HCT116 (cell line): ENCODE data around the gene FAM171A1. TPM values are rescaled to one million over a fixed set of nuclear protein-coding genes. Genes with fewer than 3 reads are reported as not detected.

Source experiments
- ATAC-seq: fragments of 200-7000 bp; cut with Tn5 transposase; 2 replicates; pipeline ENCODE4 v1.9.1; 2020; ENCODE audit warnings: mild to moderate bottlenecking, moderate library complexity
- Bru-seq: library from RNA; stranded (reverse); fragments of 400-500 nt; gene quantifications from one replicate; lab custom pipeline; 2021; lab: Mats Ljungman, UMichigan
- BruChase-seq, 2 experiments: library from RNA; stranded (reverse); fragments of 400-500 nt; gene quantifications; one replicate each; lab custom pipeline; 2021; lab: Mats Ljungman, UMichigan
- BruUV-seq: library from RNA; stranded (reverse); fragments of 400-500 nt; replicated peaks from 2 replicates; lab custom pipeline; 2021; lab: Mats Ljungman, UMichigan
- CTCF ChIA-PET: fragments of 300-600 bp; sonication (Branson Sonifier 250); formaldehyde crosslinking; loops from one replicate; lab custom pipeline; 2021; ENCODE audit warnings: antibody characterized with exemption; lab: Charles Lee
- POLR2A ChIA-PET: fragments of 300-600, 350-600 bp; sonication (Branson Sonifier 250); formaldehyde crosslinking; loops from one replicate; lab custom pipeline; 2021; ENCODE audit warnings: antibody characterized with exemption; lab: Charles Lee
- RAD21 ChIA-PET, 2 experiments: fragments of 300-600 bp; sonication (Branson Sonifier 250); formaldehyde crosslinking; loops; one replicate each; lab custom pipeline; 2023; ENCODE audit warnings: low total read pairs in 2 of 2; ENCODE audit not compliant: uncharacterized antibody in 2 of 2, unreplicated experiment in 2 of 2, low non-redundant PET in 1 of 2; lab: Charles Lee
- DNase-seq: peaks from one replicate; pipeline ENCODE4 v3.0.0-alpha.2; 2010; ENCODE audit warnings: low read depth, low spot score
- H2AFZ ChIP-seq: fragments of 200-600 bp; shearing (Covaris generic), sonication (generic); 2 replicates; pipeline ENCODE4 v1.6.1; 2017; ENCODE audit warnings: low read depth, mixed run types, mixed read lengths, antibody characterized with exemption, low read length; ENCODE audit not compliant: poor library complexity, severe bottlenecking
- H3K27ac ChIP-seq: 2 replicates; pipeline ENCODE4 v1.5.1; 2012; ENCODE audit warnings: low read depth, low read length
- H3K27me3 ChIP-seq: fragments of 200-600 bp; sonication (generic); 2 replicates; pipeline ENCODE4 v1.6.1; 2016; ENCODE audit warnings: mixed run types, low read length, mixed read lengths; ENCODE audit not compliant: insufficient read depth
- H3K36me3 ChIP-seq, 2 experiments: fragments of 200-500 bp in 1 of 2; fragments of 200-600 bp in 1 of 2; sonication (Bioruptor generic) in 1 of 2; sonication (generic) in 1 of 2; 2 replicates each; pipeline versions ENCODE4 v1.5.1 to v1.6.1; 2014 to 2016; ENCODE audit warnings: low read length in 2 of 2, inconsistent platforms in 1 of 2, mixed read lengths in 1 of 2, mixed run types in 1 of 2; ENCODE audit not compliant: insufficient read depth in 2 of 2, control insufficient read depth in 1 of 2
- H3K4me1 ChIP-seq, 2 experiments: fragments of 200-600 bp in 1 of 2; sonication (generic) in 1 of 2; 2 replicates each; pipeline versions ENCODE4 v1.5.1 to v1.6.1; 2012 to 2017; ENCODE audit warnings: low read length in 2 of 2, inconsistent platforms in 1 of 2, mild to moderate bottlenecking in 1 of 2, mixed read lengths in 1 of 2, mixed run types in 1 of 2, moderate library complexity in 1 of 2; ENCODE audit not compliant: insufficient read depth in 2 of 2, control insufficient read depth in 1 of 2
- H3K4me2 ChIP-seq: fragments of 200-600 bp; sonication (generic); 2 replicates; pipeline ENCODE4 v1.6.1; 2017; ENCODE audit warnings: mixed run types, low read length, mixed read lengths
- H3K4me3 ChIP-seq, 2 experiments: fragments of 200-600 bp in 1 of 2; sonication (generic) in 1 of 2; replicated peaks in 1 of 2; 2 replicates each; pipeline ENCODE4 v1.5.1; 2011 to 2016; ENCODE audit warnings: low read length in 2 of 2, control low read depth in 1 of 2, low read depth in 1 of 2, mild to moderate bottlenecking in 1 of 2, mixed read lengths in 1 of 2, mixed run types in 1 of 2
- H3K79me2 ChIP-seq: fragments of 200-600 bp; sonication (generic); 2 replicates; pipeline ENCODE4 v1.6.1; 2017; ENCODE audit warnings: mild to moderate bottlenecking, mixed run types, low read length, moderate library complexity, mixed read lengths; ENCODE audit not compliant: insufficient read depth
- H3K9ac ChIP-seq: fragments of 200-600 bp; sonication (generic); 2 replicates; pipeline ENCODE4 v1.6.1; 2016; ENCODE audit warnings: low read length, mixed read lengths
- H3K9me2 ChIP-seq: fragments of 200-600 bp; sonication (generic), shearing (Covaris generic); 2 replicates; pipeline ENCODE4 v1.6.1; 2017; ENCODE audit warnings: mixed run types, mild to moderate bottlenecking, moderate library complexity; ENCODE audit not compliant: insufficient read depth
- H3K9me3 ChIP-seq, 2 experiments: fragments of 200-500 bp in 1 of 2; fragments of 200-600 bp in 1 of 2; sonication (Bioruptor generic) in 1 of 2; sonication (generic) in 1 of 2; 2 replicates each; pipeline ENCODE4 v1.6.1; 2014 to 2017; ENCODE audit warnings: low read length in 2 of 2, mixed read lengths in 2 of 2, inconsistent platforms in 1 of 2, low read depth in 1 of 2, mild to moderate bottlenecking in 1 of 2, mixed run types in 1 of 2, moderate library complexity in 1 of 2; ENCODE audit not compliant: control insufficient read depth in 1 of 2, insufficient read depth in 1 of 2
- H4K20me1 ChIP-seq: fragments of 200-600 bp; sonication (generic), shearing (Covaris generic); 2 replicates; pipeline ENCODE4 v1.6.1; 2017; ENCODE audit warnings: mixed run types, mild to moderate bottlenecking, moderate library complexity; ENCODE audit not compliant: insufficient read depth
- FOSL1 ChIP-seq: IDR thresholded peaks from 2 replicates; pipeline ENCODE4 v1.6.1; 2012; ENCODE audit warnings: low read depth
- RAD21 ChIP-seq: IDR thresholded peaks from 2 replicates; pipeline ENCODE4 v1.6.1; 2012; ENCODE audit warnings: low read depth, mild to moderate bottlenecking
- SIN3A ChIP-seq: IDR thresholded peaks from 2 replicates; pipeline ENCODE4 v1.6.1; 2012; ENCODE audit warnings: low read depth
- SP1 ChIP-seq: IDR thresholded peaks from 2 replicates; pipeline ENCODE4 v1.6.1; 2012; ENCODE audit warnings: low read depth
- SRF ChIP-seq: IDR thresholded peaks from 2 replicates; pipeline ENCODE4 v1.6.1; 2012; ENCODE audit warnings: low read depth
- TCF7L2 ChIP-seq: IDR thresholded peaks from 2 replicates; pipeline ENCODE4 v1.7.0; 2011; ENCODE audit warnings: borderline replicate concordance, inconsistent platforms; ENCODE audit not compliant: insufficient read depth, insufficient read length; ENCODE audit errors: extremely low read depth
- YY1 ChIP-seq: IDR thresholded peaks from 2 replicates; pipeline ENCODE4 v1.6.1; 2011; ENCODE audit warnings: low read length, low read depth, moderate library complexity, mild to moderate bottlenecking; ENCODE audit not compliant: insufficient replicate concordance; ENCODE audit errors: extremely low read depth
- ZFX ChIP-seq: fragments of 450-650 bp; IDR thresholded peaks from 2 replicates; pipeline ENCODE4 v1.6.1; 2017
- intact Hi-C: fragments of 100-400 bp; cut with micrococcal nuclease; formaldehyde crosslinking; loops from 2 replicates; pipeline ENCODE4 v1.10.0; 2022
- long read RNA-seq: library from polyadenylated mRNA; unstranded; transcript quantifications from one replicate; pipeline ENCODE4 v2.0.0, GENCODE V29; 2021; ENCODE audit not compliant: unreplicated experiment
- polyA plus RNA-seq: library from polyadenylated mRNA; unstranded; fragments of >200 nt; gene quantifications from 2 replicates; pipeline ENCODE4 v1.2.1, GENCODE V29; 2012; ENCODE audit warnings: missing spikeins
- total RNA-seq: library from RNA; stranded (reverse); gene quantifications from one replicate; pipeline ENCODE4 v1.2.1, GENCODE V29; 2021; ENCODE audit not compliant: unreplicated experiment
- TF ChIP-seq, protein P1 (sequence below), 3 experiments: fragments of 200-600 bp in 1 of 3; sonication (generic) in 1 of 3; IDR thresholded peaks in 2 of 3; conservative IDR thresholded peaks in 1 of 3; 2 replicates each; pipeline ENCODE4 v1.5.1; 2012 to 2017; ENCODE audit warnings: low read depth in 2 of 3, low read length in 2 of 3, antibody characterized with exemption in 1 of 3, borderline replicate concordance in 1 of 3, control low read depth in 1 of 3, mild to moderate bottlenecking in 1 of 3, mixed read lengths in 1 of 3, mixed run types in 1 of 3, moderate library complexity in 1 of 3; ENCODE audit not compliant: insufficient read depth in 1 of 3

FAM171A1 gene
- total RNA-seq (32.5 TPM), Bru-seq, nascent RNA (percentile 66 among the genes with signal in this experiment), BruChase-seq, experiment 1, labeled RNA remaining after a 6-hour chase (percentile 62 among the genes with signal in this experiment), BruChase-seq, experiment 2, labeled RNA remaining after a 2-hour chase (percentile 56 among the genes with signal in this experiment)
- 19.9 and 22.7 TPM in 2 replicates for polyA plus RNA-seq
- long read RNA-seq, transcript FAM171A1-201 (8 exons, 3,952 nt): major isoform, 28 of 91 reads
- long read RNA-seq, partial matches to known transcripts: 15 of 91 reads
- long read RNA-seq, other reads (novel, unspliced or antisense): 48 of 91 reads

DNA sequence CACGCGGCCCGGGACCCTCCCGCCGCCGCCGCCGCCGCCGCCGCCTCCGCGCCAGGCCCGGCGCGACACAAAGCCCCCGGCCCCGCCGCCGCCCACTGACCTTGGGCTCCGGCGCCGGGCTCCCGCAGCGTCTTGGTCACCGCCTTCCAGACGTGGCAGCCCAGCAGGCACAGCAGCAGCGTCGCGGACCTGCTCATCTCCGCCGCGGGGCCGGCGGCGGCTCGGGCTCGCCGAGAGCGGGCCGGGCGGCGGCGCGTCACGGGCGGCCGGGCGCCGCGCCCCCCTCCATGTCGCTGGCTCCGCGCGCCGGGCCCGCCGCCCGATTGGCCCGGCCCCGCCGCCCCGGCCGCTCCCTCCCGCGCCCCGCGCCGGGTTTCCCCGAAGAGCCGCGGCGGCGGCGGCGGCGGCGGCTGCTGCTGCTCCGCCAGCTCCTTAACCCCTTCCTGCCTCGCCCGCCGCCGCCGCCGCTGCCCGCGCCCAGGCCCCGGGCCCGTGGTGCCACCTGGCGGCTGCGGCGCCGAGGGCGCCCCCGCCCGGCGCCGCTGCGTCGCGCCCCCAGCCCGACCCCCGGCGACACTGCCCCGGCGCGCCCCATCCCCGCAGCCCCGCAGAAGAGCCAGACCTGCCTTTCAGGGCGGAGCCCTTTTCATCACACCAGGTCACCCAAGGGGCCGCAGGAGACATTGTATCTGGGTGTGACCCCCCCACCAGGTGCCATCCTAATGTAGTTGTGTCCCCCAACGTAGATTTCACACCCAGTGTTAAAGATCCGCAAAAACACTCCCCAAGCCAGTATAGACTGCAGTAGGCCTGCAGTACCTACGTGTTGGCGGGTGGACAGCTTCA, at the start of gene FAM171A1:
FAM171A1 (minus strand) TSS at position 434 of the 846 bp plus-strand sequence; CDS start at position 197, 237 bp downstream.
- Histone ChIP-seq H2AFZ (peak within 1 kb of the TSS; percentile 77), H3K4me2 (peak within 1 kb of the TSS; percentile 87), H3K4me3 (peak within 1 kb of the TSS; percentile 53 to 63), H3K27me3 (no peaks in the 10 kb centered on the region), H3K9ac (peak within 1 kb of the TSS; percentile 72), H3K9me2 (no peaks in the 10 kb centered on the region), H3K79me2 (peaks cover 38% of the 10 kb centered on the region), H4K20me1 (no peaks in the 10 kb centered on the region), H3K36me3 (no peaks in the 10 kb centered on the region), H3K4me1 (peaks cover 6 to 17% of the 10 kb centered on the region in 2 experiments; a peak in 3 of 4 replicates), H3K9me3 (no peaks in the 10 kb centered on the region), H3K27ac (peak within 1 kb of the TSS; percentile 56; the same call in 1 of the 2 replicates)
- ChIA-PET POLR2A (no interaction called here), CTCF (interaction anchor here (0.8 to 1.3 kb wide), 2 partner anchors 160 to 229 kb away, joined by 3 read pairs; no protein-coding TSS in a partner anchor), RAD21 (no interaction called here)
- no peak for DNase-seq
- BruUV-seq: no TSS peak
- peak; percentile 82 for ATAC-seq
- TF ChIP-seq, protein P1, sequence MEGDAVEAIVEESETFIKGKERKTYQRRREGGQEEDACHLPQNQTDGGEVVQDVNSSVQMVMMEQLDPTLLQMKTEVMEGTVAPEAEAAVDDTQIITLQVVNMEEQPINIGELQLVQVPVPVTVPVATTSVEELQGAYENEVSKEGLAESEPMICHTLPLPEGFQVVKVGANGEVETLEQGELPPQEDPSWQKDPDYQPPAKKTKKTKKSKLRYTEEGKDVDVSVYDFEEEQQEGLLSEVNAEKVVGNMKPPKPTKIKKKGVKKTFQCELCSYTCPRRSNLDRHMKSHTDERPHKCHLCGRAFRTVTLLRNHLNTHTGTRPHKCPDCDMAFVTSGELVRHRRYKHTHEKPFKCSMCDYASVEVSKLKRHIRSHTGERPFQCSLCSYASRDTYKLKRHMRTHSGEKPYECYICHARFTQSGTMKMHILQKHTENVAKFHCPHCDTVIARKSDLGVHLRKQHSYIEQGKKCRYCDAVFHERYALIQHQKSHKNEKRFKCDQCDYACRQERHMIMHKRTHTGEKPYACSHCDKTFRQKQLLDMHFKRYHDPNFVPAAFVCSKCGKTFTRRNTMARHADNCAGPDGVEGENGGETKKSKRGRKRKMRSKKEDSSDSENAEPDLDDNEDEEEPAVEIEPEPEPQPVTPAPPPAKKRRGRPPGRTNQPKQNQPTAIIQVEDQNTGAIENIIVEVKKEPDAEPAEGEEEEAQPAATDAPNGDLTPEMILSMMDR (IDR thresholded peaks at IDR 0.05 in 2 of 3, conservative IDR thresholded peaks at IDR 0.05 in 1 of 3; ENCODE audit: borderline replicate concordance in 1 of 3, insufficient read depth in 1 of 3, low read depth in 2 of 3, low read length in 2 of 3): peak; percentile 1 to 26 (median 10); a peak in 1 of 6 replicates
- no peak for TF ChIP-seq SRF
- TF ChIP-seq SP1: no peak
- no peak for TF ChIP-seq TCF7L2
- TF ChIP-seq ZFX: peak; percentile 78
- no peak for TF ChIP-seq FOSL1
- TF ChIP-seq YY1: no peak
- no peak for TF ChIP-seq SIN3A
- TF ChIP-seq RAD21: peak; percentile 35; the same call in 1 of the 2 replicates
- intact Hi-C loops: loop anchor here (2.0 to 5.0 kb wide), 3 partner anchors 109 to 204 kb away; partner anchors contain the start of gene NMT2
